Panc1 (cell line): ENCODE data around the gene RBMX.

ENCODE experiments used
- CTCF ChIP-seq: fragments of 450-650 bp; IDR thresholded peaks from 2 replicates; pipeline ENCODE4 v1.5.1; 2017; ENCODE audit warnings: mild to moderate bottlenecking
- POLR2AphosphoS5 ChIP-seq: IDR thresholded peaks from 2 replicates; pipeline ENCODE4 v1.6.1; 2012; ENCODE audit warnings: mild to moderate bottlenecking, low read depth, low read length, moderate library complexity
- TF ChIP-seq, protein P1 (sequence below), 2 experiments: IDR thresholded peaks; 2 replicates each; pipeline ENCODE4 v1.6.1; 2011 to 2012; ENCODE audit warnings: low read depth in 2 of 2, control low read depth in 1 of 2, low read length in 1 of 2, mild to moderate bottlenecking in 1 of 2, moderate library complexity in 1 of 2; ENCODE audit not compliant: insufficient read depth in 1 of 2

DNA sequence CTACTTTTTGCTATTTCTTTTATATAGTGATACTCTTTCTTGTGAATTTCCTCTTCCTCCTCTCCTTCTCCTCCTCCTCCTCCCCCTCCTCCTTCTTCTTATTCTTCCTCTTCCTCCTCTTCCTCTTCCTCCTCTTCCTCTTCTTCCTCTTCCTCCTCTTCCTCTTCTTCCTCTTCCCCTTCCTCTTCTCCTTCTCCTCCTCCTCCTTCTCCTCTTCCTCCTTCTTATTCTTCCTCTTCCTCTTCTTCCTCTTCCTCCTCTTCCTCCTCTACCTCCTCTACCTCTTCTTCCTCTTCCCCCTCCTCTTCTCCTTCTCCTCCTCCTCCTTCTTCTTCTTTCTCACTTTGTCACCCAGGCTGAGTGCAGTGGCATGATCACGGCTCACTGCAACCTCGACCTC, 36.3 kb upstream of the RBMX start:
- TF ChIP-seq CTCF = no peak
- TF ChIP-seq POLR2AphosphoS5 = no peak
- TF ChIP-seq, protein P1, sequence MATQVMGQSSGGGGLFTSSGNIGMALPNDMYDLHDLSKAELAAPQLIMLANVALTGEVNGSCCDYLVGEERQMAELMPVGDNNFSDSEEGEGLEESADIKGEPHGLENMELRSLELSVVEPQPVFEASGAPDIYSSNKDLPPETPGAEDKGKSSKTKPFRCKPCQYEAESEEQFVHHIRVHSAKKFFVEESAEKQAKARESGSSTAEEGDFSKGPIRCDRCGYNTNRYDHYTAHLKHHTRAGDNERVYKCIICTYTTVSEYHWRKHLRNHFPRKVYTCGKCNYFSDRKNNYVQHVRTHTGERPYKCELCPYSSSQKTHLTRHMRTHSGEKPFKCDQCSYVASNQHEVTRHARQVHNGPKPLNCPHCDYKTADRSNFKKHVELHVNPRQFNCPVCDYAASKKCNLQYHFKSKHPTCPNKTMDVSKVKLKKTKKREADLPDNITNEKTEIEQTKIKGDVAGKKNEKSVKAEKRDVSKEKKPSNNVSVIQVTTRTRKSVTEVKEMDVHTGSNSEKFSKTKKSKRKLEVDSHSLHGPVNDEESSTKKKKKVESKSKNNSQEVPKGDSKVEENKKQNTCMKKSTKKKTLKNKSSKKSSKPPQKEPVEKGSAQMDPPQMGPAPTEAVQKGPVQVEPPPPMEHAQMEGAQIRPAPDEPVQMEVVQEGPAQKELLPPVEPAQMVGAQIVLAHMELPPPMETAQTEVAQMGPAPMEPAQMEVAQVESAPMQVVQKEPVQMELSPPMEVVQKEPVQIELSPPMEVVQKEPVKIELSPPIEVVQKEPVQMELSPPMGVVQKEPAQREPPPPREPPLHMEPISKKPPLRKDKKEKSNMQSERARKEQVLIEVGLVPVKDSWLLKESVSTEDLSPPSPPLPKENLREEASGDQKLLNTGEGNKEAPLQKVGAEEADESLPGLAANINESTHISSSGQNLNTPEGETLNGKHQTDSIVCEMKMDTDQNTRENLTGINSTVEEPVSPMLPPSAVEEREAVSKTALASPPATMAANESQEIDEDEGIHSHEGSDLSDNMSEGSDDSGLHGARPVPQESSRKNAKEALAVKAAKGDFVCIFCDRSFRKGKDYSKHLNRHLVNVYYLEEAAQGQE (IDR thresholded peaks at IDR 0.05; ENCODE audit: insufficient read depth in 1 of 2, low read depth in 2 of 2, low read length in 1 of 2) = no peak
